GM19239 (cell line): Measurements from ENCODE around the gene ABR.
"Not testable (repeated sequence)": the region's sequence is repeated elsewhere in the genome, so short reads cannot be mapped to it uniquely, and the experiment has no call there.

Experiments used
- DNase-seq: peaks from one replicate; pipeline ENCODE4 v3.0.0; 2011; ENCODE audit warnings: low spot score; ENCODE audit not compliant: insufficient read length
- FAIRE-seq: peaks from 2 replicates; lab custom pipeline; 2011; peaks lifted over from hg19 to GRCh38; lab: Jason Lieb, UNC

The ABR gene

DNA sequence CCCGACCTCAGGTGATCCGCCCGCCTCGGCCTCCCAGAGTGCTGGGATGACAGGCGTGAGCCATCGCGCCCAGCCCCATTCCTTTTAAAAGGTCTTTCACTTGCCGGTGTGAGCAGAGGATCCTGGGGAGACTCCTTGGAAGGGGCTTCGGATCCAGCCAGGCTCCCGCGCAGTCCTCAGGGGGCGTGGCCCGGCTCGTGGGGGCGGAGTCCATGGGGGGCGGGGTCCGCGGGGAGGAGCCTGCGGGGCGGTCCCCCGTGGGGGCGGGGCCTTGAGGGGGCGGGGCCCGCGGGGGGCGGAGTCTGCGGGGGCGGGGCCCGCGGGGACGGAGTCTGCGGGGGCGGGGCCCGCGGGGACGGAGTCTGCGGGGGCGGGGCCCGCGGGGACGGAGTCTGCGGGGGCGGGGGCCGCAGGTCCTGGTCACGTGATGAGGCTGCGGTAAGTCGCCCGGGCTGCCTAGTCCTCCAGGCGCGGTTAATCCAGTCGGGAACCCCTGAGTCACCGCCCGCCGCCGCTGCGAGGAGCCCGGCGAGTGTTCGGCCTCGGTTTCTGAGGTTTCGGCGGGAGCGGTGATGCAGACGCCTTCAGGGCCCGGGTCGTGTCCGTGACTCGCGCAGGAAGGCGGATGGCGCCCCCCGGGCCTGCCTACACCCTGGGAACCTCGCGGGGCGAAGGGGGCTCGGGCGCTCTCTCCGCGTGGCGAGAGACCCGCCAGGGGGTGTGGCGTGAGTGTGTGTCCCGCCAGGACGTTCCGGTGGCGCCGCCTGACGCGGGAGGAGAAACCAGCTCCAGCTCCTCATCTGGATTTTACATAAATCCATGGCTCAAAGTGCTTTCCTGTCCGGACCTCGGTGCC is 23.6 kb upstream of the ABR start:
- FAIRE-seq (peak; percentile 48), DNase-seq (peak; percentile 57)

GRCh38 chr17:1202291-1202690 is 22.5 kb upstream of the ABR start:
- FAIRE-seq (peak; percentile 70), DNase-seq (no peak)

DNA sequence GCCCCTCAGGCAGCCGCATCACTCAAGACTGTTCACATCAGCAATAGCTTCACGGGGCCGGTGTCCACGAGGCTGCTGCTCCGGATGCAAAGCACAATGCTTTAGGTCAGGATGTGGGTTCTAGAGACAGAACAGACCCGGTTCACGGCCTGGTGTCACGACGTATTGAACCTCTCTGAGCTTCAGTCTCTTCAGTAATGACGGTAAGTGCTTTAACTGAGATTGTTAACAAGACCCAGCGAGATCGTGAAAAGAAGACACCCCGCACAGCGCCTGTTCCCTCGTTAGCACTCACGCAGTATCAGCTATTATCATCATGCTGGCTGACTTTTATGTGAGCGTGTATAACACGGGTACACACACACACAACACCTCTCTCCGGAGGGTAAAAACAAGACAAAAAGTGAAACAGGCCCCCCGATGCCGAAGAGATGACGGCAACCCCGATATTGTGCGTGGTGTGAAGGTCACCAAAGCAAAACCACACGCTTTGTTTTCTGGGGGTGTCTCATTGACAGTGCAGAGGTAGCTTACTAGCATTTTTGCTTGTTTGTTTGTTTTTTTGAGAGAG is 21.4 kb upstream of the ABR start:
- FAIRE-seq = peak; percentile 45
- DNase-seq = no peak

DNA sequence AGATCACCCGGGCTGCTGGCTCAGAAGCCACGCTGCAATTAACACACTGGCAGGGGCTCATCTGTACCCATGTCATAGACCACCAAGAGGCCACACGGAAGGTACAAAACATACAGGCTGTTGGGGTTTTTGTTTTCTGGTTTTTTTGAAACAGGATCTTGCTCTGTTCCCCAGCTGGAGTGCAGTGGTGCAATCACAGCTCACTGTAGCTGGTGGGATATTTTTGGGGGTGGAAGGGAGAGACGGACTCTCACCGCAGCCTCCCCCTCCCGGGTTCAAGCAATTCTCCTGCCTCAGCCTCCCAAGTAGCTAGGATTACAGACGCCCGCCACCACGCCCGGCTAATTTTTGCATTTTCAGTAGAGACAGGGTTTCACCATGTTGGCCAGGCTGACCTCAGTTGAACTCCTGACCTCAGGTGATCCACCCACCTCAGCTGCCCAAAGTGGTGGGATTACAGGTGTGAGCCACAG is 19.5 kb upstream of the ABR start:
- not testable (repeated sequence) for DNase-seq, FAIRE-seq

GRCh38 chr17:1197781-1198490 is 18.2 kb upstream of the ABR start:
- DNase-seq = peak; percentile 61
- FAIRE-seq = peak; percentile 94

DNA sequence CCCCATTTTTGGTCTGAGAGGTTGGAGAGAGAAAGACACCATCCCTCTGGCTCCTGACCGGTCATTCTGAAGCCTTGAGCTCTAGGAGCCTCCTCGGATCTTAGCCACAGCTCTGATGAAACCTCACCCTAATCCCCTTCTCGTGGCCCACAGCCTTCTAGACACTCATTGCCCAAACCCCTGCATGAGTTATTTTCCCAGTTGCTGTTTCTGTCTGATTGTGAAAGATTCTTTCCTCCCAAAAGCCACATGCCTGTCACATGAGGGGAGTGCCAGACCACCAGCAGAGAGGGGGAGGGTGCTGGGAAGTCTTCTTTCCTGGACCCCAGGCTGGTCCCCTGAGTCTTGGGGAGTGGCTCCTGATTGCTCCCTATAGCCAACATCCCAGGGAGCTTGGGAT is 17.6 kb upstream of the ABR start:
- DNase-seq (no peak), FAIRE-seq (peak; percentile 39)

GRCh38 chr17:1196946-1197345 is 17.2 kb upstream of the ABR start:
- DNase-seq (no peak), FAIRE-seq (no peak)

- FAIRE-seq (no peak), DNase-seq (no peak)
Observed at GRCh38 chr17:1192911-1193699, 13.3 kb upstream of the ABR start.

DNA sequence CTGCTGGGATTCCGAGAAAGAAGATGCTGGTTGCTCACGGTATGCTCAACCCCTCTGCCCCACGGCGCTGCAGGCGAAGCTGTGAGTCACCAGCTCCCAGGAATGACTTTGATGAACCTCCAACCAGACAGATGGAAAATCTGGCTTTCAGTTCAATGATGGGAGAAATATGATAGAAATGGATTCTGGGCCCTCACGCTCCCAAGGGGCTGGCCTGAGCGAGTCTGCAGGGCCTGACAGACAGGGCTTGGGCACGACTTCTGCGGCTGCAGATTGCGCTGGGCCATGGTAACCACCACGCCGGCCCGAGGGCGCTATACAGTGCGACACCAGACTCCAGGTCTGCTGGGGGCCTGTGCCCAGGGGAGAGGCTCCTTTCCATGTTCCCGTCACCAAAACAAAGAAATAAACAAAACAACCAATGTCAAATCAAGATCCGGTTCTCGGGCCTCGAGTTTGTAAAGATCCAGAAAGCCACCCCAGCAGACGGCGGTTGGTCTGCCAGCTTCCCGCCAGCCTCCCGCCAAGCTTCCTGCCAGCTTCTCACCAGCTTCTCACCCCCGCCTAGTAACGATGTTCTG is 11.1 kb upstream of the ABR start:
- FAIRE-seq = no peak
- DNase-seq = no peak

- DNase-seq = no peak
- peak; percentile 84 for FAIRE-seq
Observed at GRCh38 chr17:1188812-1189504, 9.2 kb upstream of the ABR start.

DNA sequence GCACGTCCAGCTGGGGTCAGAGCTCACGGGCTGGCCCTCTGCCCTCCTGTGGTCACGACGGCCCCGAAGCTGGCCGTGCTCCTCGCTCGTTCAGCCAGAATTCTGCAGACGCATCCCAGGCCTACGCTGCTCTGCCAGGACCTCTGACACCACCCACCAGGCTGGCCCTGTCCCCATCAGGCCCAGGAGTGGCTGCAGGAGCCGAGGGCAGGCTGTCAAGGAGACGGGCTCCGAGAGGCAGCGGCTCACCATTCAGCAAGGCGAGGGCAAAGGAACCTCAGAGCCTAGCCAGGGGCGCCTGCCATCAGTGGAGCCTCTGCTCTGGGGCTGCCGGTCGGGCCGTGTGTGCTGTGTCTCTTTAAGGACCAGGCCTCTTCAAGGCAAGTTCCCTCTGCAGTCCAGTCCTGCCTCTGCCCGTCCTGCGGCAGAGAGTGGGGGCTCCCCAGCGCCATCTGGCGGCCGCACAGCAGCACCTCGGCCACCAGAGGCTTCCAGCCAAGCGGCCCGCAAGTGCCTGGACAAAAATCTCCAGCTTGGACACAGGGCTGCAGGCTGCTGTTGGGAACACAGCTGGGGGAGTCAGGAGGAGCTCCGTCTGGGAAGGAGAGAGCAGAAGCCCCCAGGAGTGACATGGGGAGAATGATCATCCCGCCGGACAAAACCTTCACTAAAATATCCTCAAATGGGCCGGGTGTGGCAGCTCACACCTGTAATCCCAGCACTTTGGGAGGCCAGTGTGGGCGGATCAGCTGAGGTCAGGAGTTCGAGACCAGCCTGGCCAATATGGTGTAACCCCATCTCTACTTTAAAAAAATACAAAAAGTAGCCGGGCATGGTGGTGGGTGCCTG is 7.4 kb upstream of the ABR start:
- DNase-seq = peak; percentile 78
- FAIRE-seq = peak; percentile 56

GRCh38 chr17:1186214-1186820 is 6.5 kb upstream of the ABR start:
- no peak for DNase-seq

DNA sequence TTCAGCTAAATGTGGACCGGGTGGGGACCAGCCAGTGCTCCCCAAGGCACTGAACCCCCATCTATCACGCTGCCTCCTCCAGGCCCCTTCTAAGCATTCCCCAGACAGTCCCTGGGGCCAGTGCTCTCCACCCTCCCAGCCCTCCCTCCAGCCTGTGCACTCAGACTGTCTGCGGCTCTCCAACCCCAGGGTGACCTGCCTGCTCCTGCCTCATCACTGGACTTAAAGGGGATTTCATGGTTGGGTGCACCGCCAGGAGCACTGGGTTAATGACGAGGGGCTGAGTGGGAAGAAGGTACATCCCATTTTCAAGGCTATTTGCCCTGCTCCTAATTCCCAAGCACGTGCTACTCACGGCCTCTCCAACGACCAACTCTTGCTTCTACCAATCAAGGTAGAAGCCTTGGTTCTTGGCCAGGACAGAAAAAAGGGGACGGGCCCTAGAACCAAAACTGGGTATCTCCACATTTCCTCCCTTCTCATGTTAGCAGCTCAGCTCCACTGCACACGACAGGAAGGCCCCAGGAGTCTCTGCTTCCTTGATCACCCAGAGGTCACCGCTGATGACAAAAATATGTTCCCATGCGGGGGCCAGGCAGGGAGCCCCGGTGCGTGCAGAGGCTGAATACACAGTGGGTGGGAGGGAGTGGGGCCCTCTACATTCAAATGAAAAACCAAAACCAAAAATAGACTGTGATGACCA is 3.5 kb upstream of the ABR start:
- FAIRE-seq = peak; percentile 97
- DNase-seq = peak; percentile 76

More at GRCh38 chr17:1186214-1186820, 6.5 kb upstream of the ABR start:
- no peak for FAIRE-seq

GRCh38 chr17:1182811-1183170 is 3.0 kb upstream of the ABR start:
- DNase-seq (no peak), FAIRE-seq (peak; percentile 91)

GRCh38 chr17:1181753-1182137 is 2.0 kb upstream of the ABR start:
- DNase-seq (no peak), FAIRE-seq (peak; percentile 84)

DNA sequence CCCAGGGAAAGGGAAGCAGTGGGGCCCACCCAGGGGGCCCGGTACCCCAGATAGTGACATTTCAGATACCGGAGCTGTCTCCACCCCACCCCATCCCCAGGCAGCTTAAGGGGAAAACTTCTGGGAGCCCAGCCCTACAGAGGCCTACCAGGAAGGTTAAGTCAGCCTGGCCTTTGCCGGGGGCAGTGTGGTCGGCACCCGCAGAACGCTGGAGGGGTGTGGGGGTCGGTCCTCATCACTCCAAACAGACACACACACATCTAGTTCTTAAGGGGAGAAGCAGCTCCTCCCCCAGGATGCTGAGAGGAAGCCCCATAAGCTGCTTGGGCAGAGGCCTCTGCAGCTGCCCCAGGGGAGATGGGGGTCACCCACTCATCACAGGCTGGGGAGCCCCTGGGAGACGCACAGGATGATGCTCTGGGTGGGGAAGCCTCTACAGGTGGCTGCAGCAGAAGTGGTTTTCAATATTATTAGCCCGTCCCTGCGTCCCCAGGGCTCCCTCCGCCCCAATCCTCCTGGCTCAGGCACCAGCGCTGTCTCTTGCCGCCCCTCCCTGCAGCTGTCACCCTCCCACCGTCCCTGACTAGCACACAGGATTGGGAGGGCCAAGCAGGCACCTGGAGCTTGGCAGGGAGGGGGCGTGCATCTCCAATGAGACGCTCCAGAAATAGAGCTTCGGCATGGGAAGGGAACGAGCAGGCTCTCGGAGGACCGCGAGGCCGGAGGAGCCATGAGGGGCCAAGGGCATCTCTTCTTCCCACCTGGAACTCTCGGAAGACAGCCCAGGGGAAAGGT is 1.4 kb upstream of the ABR start:
- DNase-seq = peak; percentile 52
- peak; percentile 89 for FAIRE-seq
